ENCODE results near the gene PCDHGB4.
A peak's percentile ranks its signal among the peaks of the same experiment; 100 is the strongest.
"Not testable (repeated sequence)": the region's sequence is repeated elsewhere in the genome, so short reads cannot be mapped to it uniquely, and the experiment has no call there.

PCDHGB4 gene

GRCh38 chr5:141387557-141388311, at the start of gene PCDHGB4:
Gene PCDHGB4, plus strand, starts transcription at chr5:141387698. Its CDS starts 187 bp downstream, at chr5:141387885.
- not testable (repeated sequence) for DNase-seq

DNA sequence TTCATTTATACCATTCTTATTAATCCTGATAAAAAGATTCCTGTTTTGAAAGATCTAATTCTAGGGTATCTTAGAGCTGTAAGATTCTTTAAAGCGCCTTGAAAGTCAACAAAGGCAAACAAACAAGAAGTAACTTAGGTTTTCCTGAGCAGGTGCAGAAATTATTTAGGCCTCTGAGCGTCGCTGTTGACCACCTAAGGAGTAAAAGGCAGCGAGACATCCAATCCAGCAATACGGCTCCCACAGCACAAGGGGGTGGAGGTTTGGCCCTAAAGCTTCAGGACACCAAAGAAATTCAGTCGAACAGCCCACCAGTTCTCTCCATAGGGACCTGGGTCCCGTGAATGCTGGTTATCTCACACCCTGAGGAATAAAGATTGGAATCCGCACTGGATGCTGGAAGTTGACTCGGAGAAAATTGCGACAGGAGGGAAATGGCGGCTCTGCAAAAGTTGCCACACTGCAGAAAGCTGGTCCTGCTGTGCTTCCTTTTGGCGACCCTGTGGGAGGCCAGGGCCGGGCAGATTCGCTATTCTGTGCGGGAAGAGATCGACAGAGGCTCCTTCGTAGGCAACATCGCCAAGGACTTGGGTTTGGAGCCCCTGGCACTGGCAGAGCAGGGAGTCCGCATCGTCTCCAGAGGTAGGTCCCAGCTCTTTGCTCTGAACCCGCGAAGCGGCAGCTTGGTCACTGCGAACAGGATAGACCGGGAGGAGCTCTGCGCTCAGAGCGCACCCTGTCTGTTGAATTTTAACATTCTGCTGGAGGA, 48.8 kb upstream of the PCDHGB4 start, which contains the start of gene PCDHGA2:
TSS of gene PCDHGA2 (plus strand) at position 223 of the 769 bp plus-strand sequence.
- DNase-seq: no peak

DNA sequence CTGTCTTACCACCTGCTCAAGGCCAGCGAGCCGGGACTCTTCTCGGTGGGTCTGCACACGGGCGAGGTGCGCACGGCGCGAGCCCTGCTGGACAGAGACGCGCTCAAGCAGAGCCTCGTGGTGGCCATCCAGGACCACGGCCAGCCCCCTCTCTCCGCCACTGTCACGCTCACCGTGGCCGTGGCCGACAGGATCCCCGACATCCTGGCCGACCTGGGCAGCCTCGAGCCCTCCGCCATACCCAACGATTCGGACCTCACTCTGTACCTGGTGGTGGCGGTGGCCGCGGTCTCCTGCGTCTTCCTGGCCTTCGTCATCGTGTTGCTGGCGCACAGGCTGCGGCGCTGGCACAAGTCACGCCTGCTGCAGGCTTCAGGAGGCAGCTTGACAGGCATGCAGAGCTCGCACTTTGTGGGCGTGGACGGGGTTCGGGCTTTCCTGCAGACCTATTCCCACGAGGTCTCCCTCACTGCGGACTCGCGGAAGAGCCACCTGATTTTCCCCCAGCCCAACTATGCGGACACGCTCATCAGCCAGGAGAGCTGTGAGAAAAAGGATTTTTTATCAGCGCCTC, 46.6 kb upstream of the PCDHGB4 start:
- DNase-seq: not testable (repeated sequence)

- no peak for DNase-seq
Measured at GRCh38 chr5:141342773-141343172, 44.7 kb upstream of the PCDHGB4 start.

DNA sequence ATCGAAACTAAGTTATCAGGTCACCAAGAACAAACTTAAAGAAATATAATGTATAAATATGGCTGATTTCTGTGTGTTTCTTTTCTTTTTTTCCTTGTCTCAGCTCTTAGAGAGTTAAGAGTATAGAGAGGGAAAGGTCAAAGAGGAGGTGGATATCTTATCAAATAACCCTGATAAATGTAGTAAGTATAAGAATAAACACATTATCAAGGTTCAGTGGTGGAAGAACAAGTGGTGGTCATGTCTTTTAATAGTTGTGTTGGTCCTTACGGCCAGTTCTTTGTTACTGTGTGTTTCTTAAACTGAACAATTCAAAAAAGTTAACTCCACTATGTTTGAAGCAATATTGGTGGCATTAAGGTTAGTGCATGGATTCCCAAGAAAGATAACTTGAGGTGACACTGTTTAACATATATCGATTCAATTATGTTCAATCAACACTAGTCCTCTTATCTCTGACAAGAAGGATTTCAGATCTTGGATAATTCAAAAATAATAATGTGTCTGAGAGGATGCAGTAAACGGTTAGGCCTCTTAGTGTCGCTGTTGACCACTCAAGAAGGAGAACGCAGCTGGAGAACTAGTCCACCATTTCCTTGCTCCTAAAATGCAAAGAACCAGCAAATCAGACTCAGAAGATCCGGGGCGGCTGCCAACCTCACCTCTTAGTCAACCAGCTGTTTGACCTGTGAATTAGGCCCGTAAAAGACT, 44.1 kb upstream of the PCDHGB4 start, which contains the start of gene PCDHGA3:
TSS of gene PCDHGA3 (plus strand) at position 588 of the 711 bp plus-strand sequence. CDS start 205 bp downstream, outside the sequence.
- no peak for DNase-seq

GRCh38 chr5:141343953-141344463, 43.5 kb upstream of the PCDHGB4 start:
- DNase-seq: no peak

DNA sequence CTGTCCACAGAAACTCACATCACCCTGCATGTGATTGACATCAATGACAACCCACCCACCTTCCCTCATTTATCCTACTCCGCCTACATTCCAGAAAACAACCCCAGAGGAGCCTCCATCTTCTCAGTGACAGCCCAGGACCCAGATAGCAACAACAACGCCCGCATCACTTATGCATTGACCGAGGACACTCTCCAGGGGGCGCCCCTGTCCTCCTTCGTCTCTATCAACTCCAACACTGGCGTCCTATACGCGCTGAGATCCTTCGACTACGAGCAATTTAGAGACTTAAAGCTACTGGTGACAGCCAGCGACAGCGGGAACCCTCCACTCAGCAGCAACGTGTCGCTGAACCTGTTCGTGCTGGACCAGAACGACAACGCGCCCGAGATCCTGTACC, 42.2 kb upstream of the PCDHGB4 start:
- no peak for DNase-seq

GRCh38 chr5:141346017-141346416, 41.5 kb upstream of the PCDHGB4 start:
- not testable (repeated sequence) for DNase-seq

GRCh38 chr5:141349917-141350619, 37.4 kb upstream of the PCDHGB4 start, which contains the start of gene PCDHGB1:
Gene PCDHGB1, plus strand, starts transcription at chr5:141350099. Its CDS starts 162 bp downstream, at chr5:141350261.
- DNase-seq: peak; percentile 42

- DNase-seq: no peak
Measured at GRCh38 chr5:141351591-141351990, 35.9 kb upstream of the PCDHGB4 start.

DNA sequence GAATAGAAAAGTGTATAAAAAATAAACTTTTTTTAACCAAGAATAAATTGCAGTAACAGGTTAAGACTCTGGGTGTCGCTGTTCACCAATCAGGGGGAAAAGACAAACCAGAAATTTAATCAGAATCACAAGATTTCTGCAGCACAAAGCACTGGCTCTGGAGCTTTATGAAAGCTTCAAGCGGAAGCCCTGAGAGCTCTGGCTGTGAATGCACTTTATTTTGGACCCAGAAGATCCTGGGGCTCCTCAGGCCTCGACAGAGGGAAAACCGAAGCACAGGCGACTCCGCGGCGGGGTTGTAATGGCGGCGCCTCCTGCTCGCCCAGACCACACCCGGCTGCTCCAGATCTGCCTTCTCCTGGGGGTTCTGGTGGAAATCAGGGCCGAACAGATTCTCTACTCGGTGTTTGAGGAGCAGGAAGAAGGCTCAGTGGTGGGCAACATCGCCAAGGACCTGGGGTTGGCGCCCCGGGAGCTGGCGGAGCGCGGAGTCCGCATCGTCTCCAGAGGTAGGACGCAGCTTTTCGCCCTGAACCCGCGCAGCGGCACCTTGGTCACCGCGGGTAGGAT, 32.5 kb upstream of the PCDHGB4 start, which contains the start of gene PCDHGA4:
TSS of gene PCDHGA4 (plus strand) at position 122 of the 570 bp plus-strand sequence. CDS start at position 209, 87 bp downstream.
- DNase-seq: no peak

- DNase-seq: no peak
Measured at GRCh38 chr5:141355641-141356040, 31.9 kb upstream of the PCDHGB4 start.

GRCh38 chr5:141356133-141356532, 31.4 kb upstream of the PCDHGB4 start:
- no peak for DNase-seq

- DNase-seq: no peak
Measured at GRCh38 chr5:141356950-141357349, 30.5 kb upstream of the PCDHGB4 start.

GRCh38 chr5:141359790-141360426, 27.6 kb upstream of the PCDHGB4 start, which contains the start of gene PCDHGB2:
Gene PCDHGB2, plus strand, starts transcription at chr5:141359994. Its CDS starts 142 bp downstream, at chr5:141360136.
- DNase-seq: no peak

GRCh38 chr5:141360685-141361084, 26.8 kb upstream of the PCDHGB4 start:
- DNase-seq: no peak

DNA sequence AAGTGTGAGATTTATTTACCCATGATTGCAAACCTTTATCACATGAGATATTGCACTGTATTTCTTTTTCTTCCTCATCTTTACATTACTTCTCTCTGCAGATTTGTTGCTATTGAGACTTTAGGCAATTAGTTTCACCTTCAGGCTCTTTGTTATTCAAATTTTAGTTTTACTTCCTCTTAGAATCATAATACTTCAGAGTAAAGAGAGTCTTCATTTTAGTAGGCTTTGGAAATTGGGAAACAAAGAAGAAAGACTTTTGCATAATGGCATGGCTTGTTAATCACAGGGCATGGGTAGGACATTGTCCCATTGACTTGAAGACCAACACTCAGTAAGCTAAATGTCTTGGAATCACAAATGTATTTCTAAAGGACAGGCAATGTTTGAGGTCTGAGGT, 24.8 kb upstream of the PCDHGB4 start:
- no peak for DNase-seq

GRCh38 chr5:141363952-141364660, 23.4 kb upstream of the PCDHGB4 start, which contains the start of gene PCDHGA5:
Gene PCDHGA5, plus strand, starts transcription at chr5:141364162. Its CDS starts 169 bp downstream, at chr5:141364331.
- DNase-seq: no peak

GRCh38 chr5:141366016-141366896, 21.2 kb upstream of the PCDHGB4 start:
- DNase-seq: no peak
